AG20443 (cell line): ENCODE results near the gene DHX40.
"Not testable (repeated sequence)": the region's sequence is repeated elsewhere in the genome, so short reads cannot be mapped to it uniquely, and the experiment has no call there.

Source experiments
- DNase-seq: peaks from one replicate; pipeline ENCODE4 v3.0.0; 2012; ENCODE audit warnings: low spot score, mixed read lengths

Gene DHX40

GRCh38 chr17:59629174-59629573, 63.8 kb downstream of the DHX40 start:
- no peak for DNase-seq

DNA sequence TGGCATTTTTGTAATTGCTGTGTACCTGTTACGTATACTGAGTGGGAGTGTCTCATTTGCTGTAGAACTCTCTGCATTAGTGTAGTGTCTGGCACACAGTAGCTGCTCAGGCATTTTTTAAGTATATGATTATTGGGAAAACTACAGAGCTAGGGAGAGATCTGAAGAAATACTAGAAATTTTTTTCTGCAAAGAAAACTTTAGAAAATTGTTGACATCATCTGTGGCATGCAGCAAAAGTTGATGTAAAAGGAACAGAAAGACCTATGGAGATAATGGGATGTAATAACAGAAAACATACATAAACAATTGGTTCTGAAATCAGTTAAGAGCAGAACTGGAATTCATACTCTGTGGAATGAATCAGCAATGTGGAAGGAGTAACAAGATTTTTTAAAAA, 65.9 kb downstream of the DHX40 start:
- DNase-seq = no peak

- no peak for DNase-seq
Measured at GRCh38 chr17:59632398-59632797, 67.0 kb downstream of the DHX40 start.

- no peak for DNase-seq
Measured at GRCh38 chr17:59633658-59634359, 68.4 kb downstream of the DHX40 start.

DNA sequence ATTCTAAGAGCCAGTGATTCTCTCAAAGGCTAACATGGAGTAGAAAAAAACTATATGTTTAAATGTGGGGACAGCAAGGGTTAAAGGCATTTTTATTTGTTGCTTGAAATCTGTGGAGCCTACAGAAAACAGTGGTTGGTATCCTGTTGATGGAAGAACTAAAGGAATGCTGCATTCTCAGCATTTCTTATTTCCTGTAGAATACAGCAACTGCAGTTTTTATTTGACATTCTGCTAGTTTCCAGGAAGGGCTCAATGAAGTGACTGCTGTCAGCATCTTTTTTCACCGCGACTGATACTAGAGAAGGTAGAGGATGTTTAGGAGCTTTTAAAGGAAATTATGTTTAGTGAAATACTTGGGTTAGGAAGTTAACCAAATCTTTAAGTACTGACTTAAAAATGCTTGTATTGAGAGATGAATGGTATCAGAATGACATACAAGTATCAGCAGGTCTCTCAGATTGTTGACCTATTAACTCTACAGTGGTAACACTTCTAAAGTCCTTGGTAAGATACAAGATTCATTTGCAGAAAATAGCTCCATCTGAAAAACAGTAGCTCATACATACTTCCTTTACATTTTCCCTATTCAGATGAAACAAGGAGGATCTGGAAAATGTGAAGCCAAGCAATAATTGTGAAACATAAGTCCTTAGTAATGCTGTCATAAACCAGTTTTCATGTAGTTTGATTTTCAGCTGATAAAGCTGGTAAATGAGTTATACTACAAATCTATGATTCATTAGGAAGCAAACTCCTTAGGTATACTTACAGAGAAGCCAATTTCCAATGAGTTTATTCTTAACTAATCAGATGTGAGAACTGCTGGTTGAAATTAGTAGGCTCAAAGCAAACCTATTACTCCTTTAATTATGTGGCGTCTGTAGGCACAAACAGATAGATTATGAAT, 69.5 kb downstream of the DHX40 start:
- DNase-seq = peak; percentile 11

- no peak for DNase-seq
Measured at GRCh38 chr17:59637611-59638310, 72.4 kb downstream of the DHX40 start.

GRCh38 chr17:59638553-59638952, 73.1 kb downstream of the DHX40 start:
- DNase-seq = no peak

GRCh38 chr17:59641799-59642484, 76.5 kb downstream of the DHX40 start:
- DNase-seq = no peak

- DNase-seq = no peak
Measured at GRCh38 chr17:59642565-59642964, 77.2 kb downstream of the DHX40 start.

GRCh38 chr17:59643159-59644140, 78.0 kb downstream of the DHX40 start:
- DNase-seq = peak; percentile 33

GRCh38 chr17:59647288-59647687, 81.9 kb downstream of the DHX40 start:
- no peak for DNase-seq

DNA sequence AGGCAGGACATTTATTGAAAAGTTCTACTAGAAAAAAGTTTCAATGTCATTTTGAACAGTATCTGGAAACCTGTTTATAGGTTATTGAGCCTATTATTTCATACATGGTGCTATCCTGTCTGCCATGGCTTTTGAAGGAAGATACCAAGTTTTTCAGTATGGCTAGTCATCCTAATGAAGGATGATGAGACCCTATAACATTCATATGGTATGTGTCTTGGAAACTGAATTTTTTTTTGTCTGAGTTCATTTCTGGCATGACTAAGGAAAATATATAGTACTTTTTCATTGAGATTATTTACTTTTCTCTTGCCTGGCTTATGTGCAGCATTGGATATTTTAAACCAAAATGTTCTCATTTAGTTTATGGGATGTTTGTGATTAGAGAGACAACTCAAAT, 84.5 kb downstream of the DHX40 start:
- no peak for DNase-seq

GRCh38 chr17:59650642-59651041, 85.2 kb downstream of the DHX40 start:
- DNase-seq = no peak

DNA sequence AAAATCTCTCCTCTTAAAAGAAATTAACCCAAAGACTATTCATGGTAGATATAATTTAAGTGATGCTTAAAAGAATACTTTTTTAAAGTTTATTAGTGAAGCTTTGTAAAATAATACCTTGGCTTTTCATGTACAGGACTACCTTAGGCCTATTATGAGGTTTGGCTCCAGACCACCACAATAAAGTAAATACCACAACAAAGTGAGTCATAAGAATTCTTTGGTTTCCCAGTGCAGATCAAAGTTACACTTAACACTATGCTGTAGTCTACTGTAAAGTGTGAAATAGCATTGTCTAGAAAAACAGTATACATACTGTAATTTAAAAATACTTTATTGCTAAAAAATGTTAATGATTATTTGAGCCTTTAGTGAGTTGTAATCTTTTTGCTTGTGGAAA, 85.9 kb downstream of the DHX40 start:
- DNase-seq = no peak

- DNase-seq = peak; percentile 17
Measured at GRCh38 chr17:59652119-59652518, 86.7 kb downstream of the DHX40 start.

- DNase-seq = not testable (repeated sequence)
Measured at GRCh38 chr17:59656624-59657023, 91.2 kb downstream of the DHX40 start.
